VCaP (cell line): ENCODE results near the gene ENC1.

Source experiments
- H3K27ac ChIP-seq: fragments of 450-650 bp; 2 replicates; pipeline ENCODE4 v1.5.1; 2017
- TF ChIP-seq, protein P1 (sequence below): fragments of 450-650 bp; conservative IDR thresholded peaks from 2 replicates; pipeline ENCODE4 v1.5.1; 2017; ENCODE audit warnings: mild to moderate bottlenecking, moderate library complexity

Gene ENC1

GRCh38 chr5:74578356-74579044 is 62.0 kb downstream of the ENC1 start:
- TF ChIP-seq, protein P1, sequence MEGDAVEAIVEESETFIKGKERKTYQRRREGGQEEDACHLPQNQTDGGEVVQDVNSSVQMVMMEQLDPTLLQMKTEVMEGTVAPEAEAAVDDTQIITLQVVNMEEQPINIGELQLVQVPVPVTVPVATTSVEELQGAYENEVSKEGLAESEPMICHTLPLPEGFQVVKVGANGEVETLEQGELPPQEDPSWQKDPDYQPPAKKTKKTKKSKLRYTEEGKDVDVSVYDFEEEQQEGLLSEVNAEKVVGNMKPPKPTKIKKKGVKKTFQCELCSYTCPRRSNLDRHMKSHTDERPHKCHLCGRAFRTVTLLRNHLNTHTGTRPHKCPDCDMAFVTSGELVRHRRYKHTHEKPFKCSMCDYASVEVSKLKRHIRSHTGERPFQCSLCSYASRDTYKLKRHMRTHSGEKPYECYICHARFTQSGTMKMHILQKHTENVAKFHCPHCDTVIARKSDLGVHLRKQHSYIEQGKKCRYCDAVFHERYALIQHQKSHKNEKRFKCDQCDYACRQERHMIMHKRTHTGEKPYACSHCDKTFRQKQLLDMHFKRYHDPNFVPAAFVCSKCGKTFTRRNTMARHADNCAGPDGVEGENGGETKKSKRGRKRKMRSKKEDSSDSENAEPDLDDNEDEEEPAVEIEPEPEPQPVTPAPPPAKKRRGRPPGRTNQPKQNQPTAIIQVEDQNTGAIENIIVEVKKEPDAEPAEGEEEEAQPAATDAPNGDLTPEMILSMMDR, result no peak

More at GRCh38 chr5:74578356-74579044, 62.0 kb downstream of the ENC1 start:
- no peak overlapping the region for H3K27ac ChIP-seq
